Fibroblast of skin of right quadriceps (primary cell): ENCODE results near the gene SDF4.
A peak's percentile ranks its signal among the peaks of the same experiment; 100 is the strongest.

Source experiments
- DNase-seq: peaks from one replicate; pipeline ENCODE4 v3.0.0-alpha.2; 2013

The SDF4 gene

GRCh38 chr1:1240822-1241587 is 9.2 kb upstream of the SDF4 start:
- DNase-seq, result no peak

- DNase-seq, result no peak
These were observed 8.5 kb upstream of the SDF4 start for GRCh38 chr1:1240348-1240732.

- DNase-seq, result no peak
These were observed 8.0 kb upstream of the SDF4 start for GRCh38 chr1:1239614-1240347.

GRCh38 chr1:1239227-1239613 is 7.4 kb upstream of the SDF4 start:
- no peak for DNase-seq

- DNase-seq, result no peak
These were observed 6.9 kb upstream of the SDF4 start for GRCh38 chr1:1238702-1239178.

GRCh38 chr1:1237874-1238701 is 6.3 kb upstream of the SDF4 start:
- no peak for DNase-seq

- no peak for DNase-seq
These were observed 5.4 kb upstream of the SDF4 start for GRCh38 chr1:1236945-1237873.

GRCh38 chr1:1236176-1236763 is 4.5 kb upstream of the SDF4 start:
- DNase-seq, result no peak

- no peak for DNase-seq
These were observed 3.4 kb upstream of the SDF4 start for GRCh38 chr1:1235016-1235744.

GRCh38 chr1:1234180-1234808 is 2.5 kb upstream of the SDF4 start:
- DNase-seq, result no peak

GRCh38 chr1:1233567-1233892 is 1.7 kb upstream of the SDF4 start:
- DNase-seq, result no peak

- no peak for DNase-seq
These were observed 1.2 kb upstream of the SDF4 start for GRCh38 chr1:1232796-1233566.

- DNase-seq, result no peak
These were observed 501 bp upstream of the SDF4 start, which contains the start of gene B3GALT6 for GRCh38 chr1:1232208-1232795. TSS of gene B3GALT6 (plus strand) at chr1:1232237. CDS start at chr1:1232279, 42 bp downstream.

GRCh38 chr1:1230656-1231399 is 973 bp downstream of the SDF4 start:
- peak; percentile 68 for DNase-seq

GRCh38 chr1:1229770-1230169 is 2.0 kb downstream of the SDF4 start:
- no peak for DNase-seq

GRCh38 chr1:1228596-1229321 is 3.0 kb downstream of the SDF4 start:
- no peak for DNase-seq

GRCh38 chr1:1228187-1228586 is 3.6 kb downstream of the SDF4 start:
- no peak for DNase-seq

GRCh38 chr1:1227386-1227785 is 4.4 kb downstream of the SDF4 start:
- DNase-seq, result no peak
